T-helper 22 cell (primary cell): ENCODE results near the gene ANKRD13A.
"Not testable (repeated sequence)": the region's sequence is repeated elsewhere in the genome, so short reads cannot be mapped to it uniquely, and the experiment has no call there.

Experiments
- DNase-seq: peaks from one replicate; pipeline ENCODE4 v3.0.0-alpha.2; 2020; ENCODE audit warnings: low read depth

Gene ANKRD13A

DNA sequence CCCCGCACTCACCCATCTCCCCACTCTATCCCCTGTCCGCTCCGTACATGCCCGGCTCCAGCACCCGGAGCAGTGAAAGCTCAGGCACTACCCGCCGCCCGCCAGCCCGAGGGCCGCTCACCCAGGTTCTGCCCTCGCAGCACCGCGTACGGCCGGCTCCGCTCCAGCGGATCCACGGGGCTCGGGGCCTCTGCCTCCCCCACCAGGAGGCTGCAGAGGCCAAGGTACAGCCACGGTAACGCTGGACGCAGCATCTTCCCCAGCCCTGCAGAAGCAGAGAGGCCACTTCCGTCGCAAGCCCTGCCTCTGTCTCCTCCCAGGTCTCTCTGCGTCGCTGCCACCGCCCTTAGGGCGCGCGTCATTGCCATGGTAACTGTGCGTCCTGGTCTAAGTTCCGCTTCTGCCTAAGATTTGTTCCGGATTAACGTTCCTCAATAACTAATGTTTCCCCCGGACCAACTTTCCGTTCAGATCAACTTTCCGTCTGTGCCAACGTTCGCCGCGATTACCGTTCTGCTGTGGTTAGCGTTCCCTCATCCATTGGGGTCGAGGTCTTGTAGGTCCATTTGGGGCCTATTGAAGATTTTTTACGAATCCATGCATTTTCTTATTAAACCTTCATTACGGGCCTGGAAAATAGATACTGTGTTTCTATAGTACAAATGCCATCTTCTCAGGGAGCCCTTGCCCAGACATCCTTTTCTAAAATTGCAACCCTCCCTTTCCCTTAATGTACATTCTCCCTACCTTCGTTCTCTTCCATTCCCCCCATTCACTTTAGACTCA lies 49.2 kb downstream of the ANKRD13A start, which contains the start of gene C12orf76:
C12orf76 (minus strand) TSS at position 281 of the 786 bp plus-strand sequence; CDS start at position 254, 27 bp downstream.
- DNase-seq = peak; percentile 83

DNA sequence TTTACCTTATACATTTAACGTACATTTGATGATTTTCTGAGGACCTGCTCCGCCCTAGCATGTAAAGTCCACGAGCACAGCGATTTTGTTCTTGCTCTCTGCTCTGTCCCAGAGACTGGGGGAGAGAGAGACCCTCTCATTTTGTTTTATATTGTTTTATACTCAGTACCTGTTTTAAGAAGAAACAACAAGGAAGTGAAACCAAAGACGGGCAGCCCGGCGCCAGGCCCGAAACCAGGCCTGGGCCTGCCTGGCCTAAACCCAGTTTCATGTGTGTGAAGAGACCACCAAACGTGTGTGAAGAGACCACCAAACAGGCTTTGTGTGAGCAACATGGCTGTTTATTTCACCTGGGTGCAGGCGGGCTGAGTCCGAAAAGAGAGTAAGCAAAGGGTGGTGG lies 49.8 kb downstream of the ANKRD13A start:
- DNase-seq = not testable (repeated sequence)

DNA sequence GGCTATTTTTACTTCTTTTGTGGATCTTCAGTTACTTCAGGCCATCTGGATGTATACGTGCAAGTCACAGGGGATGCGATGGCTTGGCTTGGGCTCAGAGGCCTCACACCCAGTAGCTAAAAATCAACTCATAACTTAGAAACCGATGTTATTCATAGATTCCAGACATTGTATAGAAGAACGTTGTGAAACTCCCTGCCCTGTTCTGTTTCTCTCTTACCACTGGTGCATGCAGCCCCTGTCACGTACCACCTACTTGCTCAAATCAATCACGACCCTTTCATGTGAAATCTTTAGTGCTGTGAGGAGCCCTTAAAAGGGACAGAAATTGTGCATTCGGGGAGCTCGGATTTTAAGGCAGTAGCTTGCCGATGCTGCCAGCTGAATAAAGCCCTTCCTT lies 50.4 kb downstream of the ANKRD13A start:
- DNase-seq = not testable (repeated sequence)

DNA sequence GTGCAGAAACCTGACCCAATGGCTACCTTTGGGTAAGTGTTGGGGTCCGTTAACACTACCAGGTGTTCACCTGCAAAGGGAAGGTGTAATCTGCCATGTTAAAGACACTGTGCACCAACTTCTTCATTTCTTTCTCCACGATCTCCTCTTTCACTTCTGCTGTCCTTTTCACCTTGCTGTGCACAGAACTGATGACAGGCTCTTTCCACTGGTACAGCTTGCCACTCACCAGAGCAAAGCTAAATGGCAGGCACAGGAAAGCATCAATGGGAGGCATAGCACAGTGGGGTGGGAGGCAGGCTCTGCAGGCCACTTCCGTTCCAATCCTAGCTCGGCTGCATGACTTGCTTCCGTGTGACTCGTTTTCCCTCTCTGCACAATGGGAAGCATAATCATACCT lies 51.7 kb downstream of the ANKRD13A start:
- DNase-seq = no peak

DNA sequence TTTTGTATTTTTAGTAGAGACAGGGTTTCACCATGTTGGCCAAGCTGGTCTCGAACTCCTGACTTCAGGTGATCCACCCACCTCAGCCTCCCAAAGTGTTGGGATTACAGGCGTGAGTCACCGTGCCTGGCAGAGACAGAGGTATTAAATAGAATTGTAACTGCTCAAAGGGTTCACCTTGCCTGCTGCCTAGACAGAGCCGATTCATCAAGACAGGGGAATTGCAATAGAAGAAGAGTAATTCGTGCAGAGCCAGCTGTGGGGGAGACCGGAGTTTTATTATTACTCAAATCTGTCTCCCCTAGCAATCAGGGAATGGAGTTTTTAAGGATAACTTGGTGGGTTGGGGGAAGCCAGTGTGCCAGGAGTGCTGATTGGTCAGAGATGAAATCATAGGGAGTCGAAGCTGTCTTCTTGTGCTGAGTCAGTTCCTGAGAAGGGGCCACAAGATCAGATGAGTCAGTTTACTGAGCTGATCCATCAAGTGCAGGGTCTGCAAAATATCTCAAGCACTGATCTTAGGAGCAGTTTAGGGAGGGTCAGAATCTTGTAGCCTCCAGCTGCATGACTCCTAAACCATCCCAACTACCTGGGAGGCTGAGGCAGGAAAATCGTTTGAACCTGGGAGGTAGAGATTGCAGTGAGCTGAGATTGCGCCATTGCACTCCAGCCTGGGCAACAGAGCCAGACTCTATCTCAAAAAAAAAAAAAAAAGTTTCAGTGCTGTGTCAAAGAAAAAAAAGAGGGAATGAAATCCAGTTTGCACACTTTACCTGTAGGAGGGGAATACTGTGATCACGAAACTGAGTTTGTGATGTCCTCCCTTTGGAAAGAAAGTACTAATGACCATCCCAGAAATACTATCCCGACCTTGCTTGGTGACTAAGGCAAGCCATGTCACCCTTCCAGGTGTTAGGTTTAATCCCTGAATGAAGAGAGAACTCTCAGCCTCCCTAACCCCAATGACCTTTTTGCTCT lies 56.4 kb downstream of the ANKRD13A start:
- DNase-seq = not testable (repeated sequence)

DNA sequence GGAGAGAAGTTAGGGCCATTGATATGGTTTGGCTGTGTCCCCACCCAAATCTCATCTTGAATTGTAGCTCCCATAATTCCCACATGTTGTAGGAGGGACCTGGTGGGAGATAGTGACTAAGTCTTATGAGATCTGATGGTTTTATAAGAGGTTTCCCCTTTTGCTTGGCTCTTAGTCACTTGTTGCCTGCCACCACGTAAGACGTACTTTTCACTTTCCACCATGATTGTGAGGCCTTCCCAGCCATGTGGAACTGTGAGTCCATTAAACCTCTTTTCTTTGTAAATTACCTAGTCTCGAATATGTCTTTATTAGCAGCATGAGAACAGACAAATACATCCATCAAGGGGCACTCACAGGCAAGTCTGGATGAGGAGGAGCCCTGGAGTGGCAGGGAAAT lies 57.4 kb downstream of the ANKRD13A start:
- not testable (repeated sequence) for DNase-seq

DNA sequence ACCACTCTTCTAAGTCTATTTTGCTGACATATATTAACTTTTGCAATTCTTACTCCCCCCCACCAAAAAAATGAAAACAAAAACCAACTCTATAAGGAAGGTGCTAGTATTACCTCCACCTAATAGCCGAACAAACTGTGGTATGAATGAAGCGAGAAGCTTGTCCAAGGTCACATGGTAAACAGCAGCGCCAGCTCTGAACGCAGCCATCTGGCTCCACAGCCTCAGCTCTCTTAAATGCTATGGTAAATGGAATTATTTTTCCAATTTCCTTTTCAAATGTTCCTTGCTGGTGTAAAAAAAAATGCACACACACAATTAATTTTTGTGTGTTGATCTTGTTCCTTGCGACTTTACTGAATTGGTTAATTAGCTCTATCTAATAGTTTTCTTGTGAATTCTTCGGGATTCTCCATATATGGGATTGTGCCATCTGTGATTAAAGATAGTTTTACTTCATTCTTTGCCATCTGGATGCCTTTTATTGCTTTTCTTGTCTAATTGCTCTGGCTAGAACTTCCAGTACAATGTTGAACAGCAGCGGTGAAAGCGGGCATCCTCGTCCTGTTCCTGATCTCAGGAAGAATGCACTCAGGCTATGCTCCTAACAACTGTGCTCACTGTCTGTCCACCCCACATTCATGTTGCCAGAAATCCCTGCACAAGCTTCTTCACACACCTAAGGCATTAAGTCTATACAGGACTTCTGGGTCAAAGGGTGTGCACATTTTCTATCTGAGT lies 59.8 kb downstream of the ANKRD13A start:
- no peak for DNase-seq

DNA sequence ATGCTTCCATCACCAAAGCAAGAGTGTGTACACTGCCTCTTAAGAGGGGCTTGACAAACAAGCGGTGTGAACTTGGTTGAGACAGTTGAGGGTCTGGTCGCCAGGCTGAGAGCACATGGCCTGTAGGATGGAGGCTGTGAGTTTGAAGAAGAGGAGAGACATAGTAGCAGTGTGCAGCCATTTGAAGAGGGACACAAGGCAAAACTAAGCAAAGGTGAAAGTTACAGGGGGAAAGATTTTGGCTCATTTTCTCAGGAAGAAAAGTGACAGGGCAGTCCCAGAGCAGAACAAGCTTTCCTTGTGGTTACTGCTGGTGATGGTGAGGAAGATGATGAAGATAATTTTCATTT lies 60.4 kb downstream of the ANKRD13A start:
- no peak for DNase-seq

DNA sequence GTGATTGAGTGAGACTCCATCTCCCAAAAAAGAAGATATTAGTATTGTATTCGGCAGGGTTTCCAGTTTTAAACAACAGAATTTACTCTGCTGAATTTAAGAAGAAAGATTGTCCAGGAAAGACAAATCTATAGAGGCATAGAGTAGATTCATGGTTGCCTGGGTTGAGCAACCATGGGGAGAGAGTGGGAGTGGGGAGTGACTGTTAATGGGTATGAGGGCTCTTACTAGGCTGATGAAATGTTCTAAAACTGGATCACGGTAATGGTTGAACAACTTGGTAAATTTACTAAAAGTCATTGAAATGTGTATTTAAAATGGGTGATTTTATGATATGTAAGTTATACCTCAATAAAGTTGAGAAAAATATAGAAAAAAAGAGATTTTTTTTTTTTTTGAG lies 63.0 kb downstream of the ANKRD13A start:
- DNase-seq = no peak

DNA sequence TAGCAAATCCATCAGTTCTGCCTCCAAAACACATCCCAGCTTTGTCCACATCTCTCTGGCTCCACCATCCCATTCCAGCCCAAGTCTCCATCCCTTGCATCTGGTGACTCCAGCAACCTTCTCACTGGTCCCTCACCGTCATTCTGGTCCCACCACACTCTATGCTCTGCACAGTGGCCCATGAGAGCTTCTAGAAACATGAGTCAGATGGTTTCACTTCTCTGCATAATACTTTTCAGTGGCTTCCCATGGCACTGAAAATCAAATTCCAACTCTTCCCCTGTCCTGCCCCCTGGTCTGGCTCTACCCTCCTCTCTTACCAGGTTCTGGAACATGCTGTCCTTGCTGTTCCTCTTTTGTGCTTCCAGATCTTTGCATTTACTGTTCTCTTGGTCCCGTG lies 66.3 kb downstream of the ANKRD13A start:
- DNase-seq = no peak

DNA sequence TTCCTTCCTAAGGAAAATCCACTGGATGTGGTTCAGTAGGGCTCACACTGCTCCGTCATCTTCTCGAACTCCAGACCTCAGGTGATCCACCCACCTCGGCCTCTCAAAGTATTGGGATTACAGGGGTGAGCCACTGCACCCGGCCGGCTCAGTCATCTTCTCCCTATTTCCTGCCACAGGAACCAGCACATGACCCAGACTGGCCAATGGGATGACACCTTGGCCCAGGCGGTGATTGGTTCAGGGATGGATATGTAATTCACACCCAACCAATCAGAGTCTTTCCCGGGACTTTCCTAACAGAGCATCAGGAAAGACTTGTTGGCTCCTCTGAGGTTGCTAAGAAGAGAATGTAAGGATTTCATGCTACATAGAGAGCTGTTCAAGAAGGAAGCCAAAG lies 68.3 kb downstream of the ANKRD13A start:
- no peak for DNase-seq

DNA sequence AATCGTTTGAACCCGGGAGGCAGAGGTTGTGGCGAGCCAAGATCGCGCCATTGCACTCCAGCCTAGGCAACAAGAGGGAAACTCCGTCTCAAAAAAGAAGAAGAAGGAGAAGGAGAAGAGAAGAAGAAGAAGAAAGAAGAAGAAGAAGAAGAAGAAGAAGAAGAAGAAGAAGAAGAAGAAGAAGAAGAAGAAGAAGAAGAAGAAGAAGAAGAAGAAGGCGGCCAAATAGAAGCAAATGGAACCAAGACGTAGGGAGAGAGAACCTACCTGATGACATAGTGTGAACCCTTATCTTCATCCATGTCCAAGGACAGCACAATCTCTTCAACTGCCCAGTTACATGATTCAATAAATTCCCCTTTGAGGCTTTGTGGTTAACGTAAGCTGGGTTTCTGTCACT lies 68.9 kb downstream of the ANKRD13A start:
- not testable (repeated sequence) for DNase-seq

DNA sequence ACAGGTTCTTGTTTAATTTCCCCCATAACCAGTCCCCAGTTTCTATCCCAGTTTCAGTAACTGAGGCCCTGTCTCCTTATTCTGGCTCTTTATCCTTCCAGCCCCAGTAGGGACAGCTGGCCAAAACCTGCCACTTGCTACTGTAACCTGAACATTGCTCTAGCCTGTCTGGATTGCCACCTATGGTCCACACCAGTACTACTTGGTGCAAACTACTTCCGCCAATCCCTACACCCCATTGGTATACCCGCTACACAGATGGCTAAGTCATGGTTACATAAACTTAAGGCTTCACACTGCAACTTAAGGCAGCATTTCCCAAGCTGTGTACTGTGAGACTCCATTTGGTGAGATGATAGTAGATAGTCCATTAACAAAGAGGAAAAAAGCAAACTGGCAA lies 69.4 kb downstream of the ANKRD13A start:
- DNase-seq = no peak

DNA sequence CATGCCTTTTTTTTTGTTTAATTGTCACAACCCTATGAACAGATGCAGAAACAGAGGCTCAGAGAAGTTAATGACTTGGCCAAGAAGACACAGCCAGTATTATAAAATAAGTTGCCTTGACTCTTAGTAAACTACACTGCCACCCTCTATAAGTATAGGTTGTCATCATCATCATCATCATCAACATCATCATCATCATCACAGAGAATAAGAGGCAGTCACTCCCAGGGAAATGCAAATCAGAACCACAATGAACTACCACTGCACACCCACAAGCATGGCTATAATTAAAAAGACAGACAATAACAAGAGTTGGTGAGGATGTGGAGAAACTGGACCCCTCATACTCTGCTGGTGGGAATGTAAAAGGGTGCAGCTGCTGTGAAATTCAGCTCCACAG lies 72.3 kb downstream of the ANKRD13A start:
- DNase-seq = no peak

DNA sequence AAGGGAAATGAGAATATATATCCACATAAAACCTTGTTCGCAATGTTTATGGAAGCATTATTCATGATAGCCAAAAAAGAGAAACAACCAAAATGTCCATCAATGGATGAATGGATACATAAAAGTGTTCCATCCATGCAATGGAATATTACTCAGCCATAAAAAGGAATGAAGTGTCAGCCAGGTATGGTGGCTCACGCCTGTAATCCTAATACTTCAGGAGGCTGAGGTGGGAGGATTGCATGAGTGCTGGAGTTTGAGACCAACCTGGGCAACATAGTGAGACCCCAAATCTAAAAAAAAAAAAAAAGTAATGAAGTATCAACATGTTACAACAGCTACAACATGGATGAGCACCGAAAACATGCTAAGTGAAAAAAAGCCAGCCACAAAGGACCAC lies 72.7 kb downstream of the ANKRD13A start:
- no peak for DNase-seq

DNA sequence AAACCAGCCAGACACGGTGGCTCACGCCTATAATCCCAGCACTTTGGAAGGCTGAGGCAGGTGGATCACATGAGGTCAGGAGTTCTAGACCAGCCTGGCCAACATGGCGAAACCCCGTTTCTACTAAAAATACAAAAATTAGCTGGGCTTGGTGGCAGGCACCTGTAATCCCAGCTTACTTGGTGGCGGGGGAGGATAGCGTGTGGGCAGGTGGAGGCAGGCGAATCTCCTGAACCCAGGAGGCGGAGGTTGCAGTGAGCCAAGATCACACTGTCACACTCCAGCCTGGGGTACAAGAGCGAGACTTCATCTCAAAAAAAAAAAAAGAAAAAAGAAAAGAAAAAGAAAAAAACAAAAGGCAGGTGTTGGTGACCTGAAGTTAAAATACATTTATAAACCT lies 73.4 kb downstream of the ANKRD13A start:
- DNase-seq = not testable (repeated sequence)

DNA sequence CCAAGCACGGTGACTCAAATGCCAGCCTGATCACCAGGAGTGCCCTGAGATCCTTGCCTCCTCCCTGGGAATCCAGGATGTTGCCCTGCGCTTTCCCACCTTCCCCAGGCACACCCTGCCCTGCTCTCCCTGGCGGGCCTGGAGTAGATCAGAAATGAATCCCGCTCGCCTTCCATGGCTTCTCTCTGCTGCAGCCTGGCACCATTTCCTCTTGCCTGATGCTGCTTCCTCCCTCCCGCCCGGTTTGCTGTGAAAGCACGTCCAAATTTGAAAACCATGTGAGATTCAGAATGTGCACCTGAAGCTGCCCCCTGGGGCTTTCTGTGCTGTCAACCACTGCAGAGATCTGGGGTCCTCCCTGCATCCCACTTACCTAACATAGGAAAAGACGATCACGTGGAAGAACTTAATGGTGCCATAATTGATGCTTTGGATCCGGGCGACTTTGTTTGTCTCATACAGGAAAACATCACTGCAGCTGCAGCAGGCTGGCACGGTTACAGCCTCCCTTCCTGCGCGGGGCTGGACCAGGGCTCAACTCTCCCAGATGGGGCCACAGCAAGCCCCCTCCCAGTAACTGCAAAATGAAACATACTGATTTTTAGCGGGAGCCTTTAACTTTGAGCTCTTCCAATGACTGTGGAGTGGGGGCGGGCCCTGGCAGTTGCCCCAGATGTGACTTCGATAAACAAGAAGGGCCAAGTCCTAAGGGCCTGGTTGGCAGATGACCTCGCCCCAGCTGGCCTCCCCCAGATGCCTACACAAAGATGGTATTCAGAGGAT lies 74.0 kb downstream of the ANKRD13A start:
- DNase-seq = no peak

DNA sequence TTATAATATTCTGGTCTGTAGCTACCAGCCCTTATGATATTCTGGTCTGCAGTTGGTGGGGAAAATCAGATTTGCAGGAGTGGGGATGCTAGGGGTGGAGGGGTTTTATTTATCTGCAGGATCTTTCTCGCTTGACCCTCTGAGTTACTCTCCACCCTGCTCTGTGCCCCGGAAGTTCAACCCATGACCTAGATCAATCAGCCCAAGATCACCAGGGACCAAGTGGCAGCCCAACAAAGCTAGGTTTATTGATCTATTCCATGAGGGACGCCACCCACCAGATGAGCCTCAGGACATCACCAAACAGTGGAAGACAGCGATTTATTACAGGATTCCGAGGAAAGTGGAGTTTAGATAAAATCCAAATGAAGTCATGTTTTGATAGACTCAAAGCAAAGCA lies 74.9 kb downstream of the ANKRD13A start:
- DNase-seq = no peak

DNA sequence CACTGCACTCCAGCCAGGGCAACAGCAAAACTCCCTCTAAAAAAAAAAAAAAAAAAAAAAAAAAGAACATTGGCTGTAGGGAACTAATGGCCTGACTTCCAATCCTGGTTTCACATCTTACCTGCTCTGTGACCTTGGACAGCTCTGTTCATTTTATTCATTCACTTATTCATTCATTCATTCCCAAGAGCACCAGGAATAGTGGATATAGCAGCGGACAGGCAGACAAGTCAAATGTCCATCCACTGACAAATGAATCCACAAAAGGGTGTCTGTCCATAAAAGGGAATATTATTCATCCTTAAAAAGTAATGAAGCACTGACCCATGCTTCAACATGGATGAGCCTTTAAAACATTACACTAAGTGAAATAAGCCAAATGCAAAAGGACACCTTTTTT lies 76.7 kb downstream of the ANKRD13A start:
- no peak for DNase-seq

DNA sequence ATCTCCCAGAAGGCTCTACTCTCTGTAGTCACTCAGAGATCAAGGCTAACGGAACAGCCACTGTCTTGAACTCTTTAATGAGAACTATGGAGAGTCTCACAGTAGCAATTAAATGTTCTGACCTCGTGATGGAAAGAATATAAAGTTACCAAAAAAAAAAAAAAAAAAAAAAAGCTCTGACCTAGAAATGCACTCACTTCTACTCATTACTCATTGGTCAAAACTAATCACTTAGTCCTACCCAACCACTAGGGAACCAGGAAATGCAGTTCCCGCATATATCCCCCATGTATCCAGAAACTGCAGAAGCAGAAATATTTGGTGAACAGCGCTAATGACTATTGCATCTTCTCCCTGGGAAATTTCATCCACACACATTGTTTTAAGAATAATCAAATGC lies 78.6 kb downstream of the ANKRD13A start:
- DNase-seq = no peak
